NCI-H1105 treated with DMSO at 0.1 percent for 48 hours (cell line): Measurements from ENCODE around the gene RASSF4.

Source experiments
- DNase-seq: peaks from one replicate; lab custom pipeline; 2025; lab: John Stamatoyannopoulos, UW

The RASSF4 gene

GRCh38 chr10:44927352-44927751 lies 32.2 kb upstream of the RASSF4 start:
- no peak for DNase-seq

- DNase-seq = no peak
These were observed 31.1 kb upstream of the RASSF4 start for GRCh38 chr10:44928462-44928861.

GRCh38 chr10:44929356-44930255 lies 30.0 kb upstream of the RASSF4 start:
- DNase-seq = no peak

GRCh38 chr10:44930904-44931620 lies 28.5 kb upstream of the RASSF4 start:
- no peak for DNase-seq

- no peak for DNase-seq
These were observed 27.7 kb upstream of the RASSF4 start for GRCh38 chr10:44931621-44932516.

- peak; percentile 34 for DNase-seq
These were observed 26.8 kb upstream of the RASSF4 start for GRCh38 chr10:44932517-44933450.

- DNase-seq = no peak
These were observed 25.9 kb upstream of the RASSF4 start for GRCh38 chr10:44933451-44934321.

- no peak for DNase-seq
These were observed 25.0 kb upstream of the RASSF4 start for GRCh38 chr10:44934416-44935200.

GRCh38 chr10:44935201-44935965 lies 24.2 kb upstream of the RASSF4 start:
- no peak for DNase-seq

GRCh38 chr10:44935966-44936295 lies 23.7 kb upstream of the RASSF4 start:
- no peak for DNase-seq

GRCh38 chr10:44936314-44936975 lies 23.2 kb upstream of the RASSF4 start:
- DNase-seq = no peak

GRCh38 chr10:44937196-44938005 lies 22.2 kb upstream of the RASSF4 start:
- DNase-seq = no peak

- DNase-seq = no peak
These were observed 20.6 kb upstream of the RASSF4 start for GRCh38 chr10:44938956-44939355.

GRCh38 chr10:44939691-44940401 lies 19.8 kb upstream of the RASSF4 start:
- DNase-seq = no peak

GRCh38 chr10:44944354-44944753 lies 15.2 kb upstream of the RASSF4 start:
- DNase-seq = no peak

GRCh38 chr10:44946205-44946604 lies 13.4 kb upstream of the RASSF4 start:
- no peak for DNase-seq
